ENCODE results near the gene RAB11FIP4. TPM values are rescaled to one million over a fixed set of nuclear protein-coding genes. Genes with fewer than 3 reads are reported as not detected.

The RAB11FIP4 gene
- total and polyA plus RNA-seq, 2 of the 13 experiments (the other 11 are each of a cell fraction or from before 2014, with no cell fraction given), result 28.0 to 89.3 TPM

- FAIRE-seq, result no peak
- no peaks in the 10 kb centered on the region for H3K36me3 ChIP-seq (replicated peaks in 1 of 2; ENCODE audit: control insufficient read depth in 1 of 2, insufficient read depth in 2 of 2, low read length in 2 of 2)
- H3K9ac ChIP-seq (ENCODE audit: insufficient read depth, low read depth, low read length), result no peak overlapping the region
- in situ Hi-C loops (cut with HindIII; ENCODE audit: extremely low pct_ligation_motif_present, low pct_unique_long_range_greater_than_20kb) (no loop called here), intact Hi-C loops (cut with micrococcal nuclease; ENCODE audit: unreplicated experiment) (no loop called here)
- 68% methylated on average over 2 of the region's 7 CpGs for WGBS (ENCODE audit: low lambda C conversion rate)
- no peak for ATAC-seq
- POLR2A ChIA-PET, result no interaction called here
- no peak overlapping the region for H2AFZ ChIP-seq (ENCODE audit: low read length)
- peak overlapping the region in 1 of 3 experiments; percentile 55; a peak in 1 of 6 replicates for H3K4me3 ChIP-seq (replicated peaks in 1 of 3; ENCODE audit: insufficient read depth in 1 of 3, low read depth in 2 of 3, low read length in 3 of 3)
- no peaks in the 10 kb centered on the region for H4K20me1 ChIP-seq (ENCODE audit: insufficient read depth, low read length)
- no peak overlapping the region for H3K27ac ChIP-seq (ENCODE audit: extremely low read length, insufficient read depth, low read length)
- H3K9me3 ChIP-seq (ENCODE audit: low read length), result no peaks in the 10 kb centered on the region
- DNase-seq (ENCODE audit: low spot score), result no peak
- H3K4me2 ChIP-seq (ENCODE audit: low read depth, low read length), result peak overlapping the region; percentile 56; the same call in 1 of the 2 replicates
- no peaks in the 10 kb centered on the region for H3K79me2 ChIP-seq (ENCODE audit: insufficient read depth, low read length)
- peaks cover 22% of the 10 kb centered on the region for H3K4me1 ChIP-seq (ENCODE audit: insufficient read depth, low read length)
- CTCF ChIA-PET (ENCODE audit: low intra/inter-chr PET ratio, low total read pairs), result no interaction called here
- TF ChIP-seq ZFP1 (CRISPR knock-in tag; IDR thresholded peaks at IDR 0.05), result no peak
- H3K27me3 ChIP-seq (ENCODE audit: control insufficient read depth in 1 of 2, insufficient read depth in 2 of 2, low read length in 2 of 2), result peaks cover 5 to 19% of the 10 kb centered on the region in 2 experiments; a peak in 2 of 5 replicates
- no TSS peak for BruUV-seq (replicated peaks)
Measured at GRCh38 chr17:31568539-31568938, 177.1 kb downstream of the RAB11FIP4 start.

- Histone ChIP-seq H3K9me3 (ENCODE audit: low read length) (no peaks in the 10 kb centered on the region), H4K20me1 (ENCODE audit: insufficient read depth, low read length) (no peaks in the 10 kb centered on the region), H2AFZ (ENCODE audit: low read length) (no peak overlapping the region), H3K27ac (ENCODE audit: extremely low read length, insufficient read depth, low read length) (no peak overlapping the region), H3K36me3 (replicated peaks in 1 of 2; ENCODE audit: control insufficient read depth in 1 of 2, insufficient read depth in 2 of 2, low read length in 2 of 2) (no peaks in the 10 kb centered on the region), H3K27me3 (ENCODE audit: control insufficient read depth in 1 of 2, insufficient read depth in 2 of 2, low read length in 2 of 2) (peaks cover 9 to 35% of the 10 kb centered on the region in 2 experiments; a peak in 4 of 5 replicates), H3K9ac (ENCODE audit: insufficient read depth, low read depth, low read length) (no peak overlapping the region), H3K4me1 (ENCODE audit: insufficient read depth, low read length) (peaks cover 22% of the 10 kb centered on the region), H3K4me2 (ENCODE audit: low read depth, low read length) (no peak overlapping the region), H3K4me3 (replicated peaks in 1 of 3; ENCODE audit: insufficient read depth in 1 of 3, low read depth in 2 of 3, low read length in 3 of 3) (no peak overlapping the region), H3K79me2 (ENCODE audit: insufficient read depth, low read length) (no peaks in the 10 kb centered on the region)
- in situ Hi-C loops (cut with HindIII; ENCODE audit: extremely low pct_ligation_motif_present, low pct_unique_long_range_greater_than_20kb) (no loop called here), intact Hi-C loops (cut with micrococcal nuclease; ENCODE audit: unreplicated experiment) (no loop called here)
- WGBS (ENCODE audit: low lambda C conversion rate), result 75% methylated on average over 3 of the region's 6 CpGs
- no TSS peak for BruUV-seq (replicated peaks)
- ChIA-PET CTCF (ENCODE audit: low intra/inter-chr PET ratio, low total read pairs) (no interaction called here), POLR2A (no interaction called here)
- TF ChIP-seq ZBTB40 (IDR thresholded peaks at IDR 0.05) (no peak), ZBTB40 (CRISPR knock-in tag; IDR thresholded peaks at IDR 0.05) (peak; percentile 18; the same call in 1 of the 2 replicates), ZNF484 (CRISPR knock-in tag; IDR thresholded peaks at IDR 0.05; ENCODE audit: borderline replicate concordance, low read depth) (no peak), POLR2G (IDR thresholded peaks at IDR 0.05; ENCODE audit: low read depth, low read length) (no peak), MAFF (IDR thresholded peaks at IDR 0.05; ENCODE audit: low read depth, low read length) (no peak), DDIT3 (CRISPR knock-in tag; IDR thresholded peaks at IDR 0.05) (no peak)
- DNase-seq (ENCODE audit: low spot score) (no peak), ATAC-seq (no peak), FAIRE-seq (no peak)
Measured at GRCh38 chr17:31570231-31570630, 178.8 kb downstream of the RAB11FIP4 start.

All from HepG2 (cell line).